ENCODE data around the gene CARD19.
A peak's percentile ranks its signal among the peaks of the same experiment; 100 is the strongest.

The CARD19 gene

GRCh38 chr9:93128715-93129224, 32.8 kb downstream of the CARD19 start:
- no peak overlapping the region for H3K4me3 ChIP-seq (ENCODE audit: low read depth, low read length)
- in situ Hi-C loops (cut with HindIII; ENCODE audit: low sequenced_read_pairs) = no loop called here
- DNase-seq (ENCODE audit: low read depth, low spot score) = no peak
- TF ChIP-seq CTCF (IDR thresholded peaks at IDR 0.05; ENCODE audit: low read depth, low read length) = no peak

DNA sequence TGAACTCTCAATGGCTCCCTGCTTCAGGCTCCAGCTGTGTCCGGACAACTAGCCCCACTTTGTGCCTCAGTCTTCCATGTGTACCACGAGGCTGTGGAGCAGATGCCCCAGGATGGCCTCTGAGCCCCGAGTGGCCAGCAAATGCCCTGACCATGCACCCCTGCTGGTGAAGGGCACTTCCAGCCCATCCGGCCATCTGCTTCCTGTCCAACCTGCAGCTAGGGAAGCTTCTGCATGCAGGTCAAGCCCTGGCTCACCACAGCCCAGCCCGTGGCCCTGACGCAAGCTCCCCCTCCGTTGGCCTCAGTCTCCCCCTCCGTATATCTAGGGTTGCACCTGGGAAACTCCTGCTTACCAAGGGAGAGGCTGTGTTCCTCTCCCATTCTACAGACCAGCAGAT, 33.3 kb downstream of the CARD19 start:
- H3K4me3 ChIP-seq (ENCODE audit: low read depth, low read length) = no peak overlapping the region
- in situ Hi-C loops (cut with HindIII; ENCODE audit: low sequenced_read_pairs) = no loop called here
- TF ChIP-seq CTCF (IDR thresholded peaks at IDR 0.05; ENCODE audit: low read depth, low read length) = no peak
- DNase-seq (ENCODE audit: low read depth, low spot score) = no peak

- no peak for TF ChIP-seq CTCF (IDR thresholded peaks at IDR 0.05; ENCODE audit: low read depth, low read length)
- no peak for DNase-seq (ENCODE audit: low read depth, low spot score)
- in situ Hi-C loops (cut with HindIII; ENCODE audit: low sequenced_read_pairs) = no loop called here
- H3K4me3 ChIP-seq (ENCODE audit: low read depth, low read length) = no peak overlapping the region
These were observed 33.9 kb downstream of the CARD19 start for GRCh38 chr9:93129691-93130500.

DNA sequence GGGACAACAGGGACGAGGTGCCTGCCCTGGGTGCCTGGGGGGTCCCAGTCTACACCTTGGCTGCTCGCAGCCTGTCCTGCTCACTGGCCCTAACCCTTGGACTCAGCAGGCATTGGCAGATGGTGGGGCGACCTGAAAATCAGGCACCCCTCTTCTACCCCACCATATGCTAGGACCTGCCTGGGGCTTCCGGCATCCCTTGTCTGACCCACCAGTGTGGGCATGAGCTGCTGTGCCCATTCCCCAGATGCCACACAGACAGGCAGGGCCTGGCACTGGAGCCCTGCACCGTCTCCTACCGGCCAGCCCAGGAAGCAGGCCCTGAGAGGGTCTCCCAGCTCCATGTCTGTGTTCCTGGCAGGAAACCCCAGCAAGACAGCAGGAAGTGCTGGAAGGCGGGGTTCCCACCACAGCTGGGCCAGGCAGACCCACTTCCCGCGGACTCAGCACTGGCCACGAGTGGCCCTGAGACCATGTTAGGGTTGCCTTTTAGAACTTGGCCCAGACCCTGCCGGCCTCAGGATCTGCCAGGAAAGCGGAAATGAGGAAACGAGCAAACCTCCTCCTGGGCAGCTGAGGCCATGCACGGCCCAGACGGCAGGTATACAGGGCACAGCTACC, 35.0 kb downstream of the CARD19 start:
- DNase-seq (ENCODE audit: low read depth, low spot score) = no peak
- H3K4me3 ChIP-seq (ENCODE audit: low read depth, low read length) = no peak overlapping the region
- no peak for TF ChIP-seq CTCF (IDR thresholded peaks at IDR 0.05; ENCODE audit: low read depth, low read length)
- in situ Hi-C loops (cut with HindIII; ENCODE audit: low sequenced_read_pairs) = no loop called here

GRCh38 chr9:93131599-93132286, 35.7 kb downstream of the CARD19 start:
- DNase-seq (ENCODE audit: low read depth, low spot score) = no peak
- TF ChIP-seq CTCF (IDR thresholded peaks at IDR 0.05; ENCODE audit: low read depth, low read length) = no peak
- in situ Hi-C loops (cut with HindIII; ENCODE audit: low sequenced_read_pairs) = no loop called here
- no peak overlapping the region for H3K4me3 ChIP-seq (ENCODE audit: low read depth, low read length)

DNA sequence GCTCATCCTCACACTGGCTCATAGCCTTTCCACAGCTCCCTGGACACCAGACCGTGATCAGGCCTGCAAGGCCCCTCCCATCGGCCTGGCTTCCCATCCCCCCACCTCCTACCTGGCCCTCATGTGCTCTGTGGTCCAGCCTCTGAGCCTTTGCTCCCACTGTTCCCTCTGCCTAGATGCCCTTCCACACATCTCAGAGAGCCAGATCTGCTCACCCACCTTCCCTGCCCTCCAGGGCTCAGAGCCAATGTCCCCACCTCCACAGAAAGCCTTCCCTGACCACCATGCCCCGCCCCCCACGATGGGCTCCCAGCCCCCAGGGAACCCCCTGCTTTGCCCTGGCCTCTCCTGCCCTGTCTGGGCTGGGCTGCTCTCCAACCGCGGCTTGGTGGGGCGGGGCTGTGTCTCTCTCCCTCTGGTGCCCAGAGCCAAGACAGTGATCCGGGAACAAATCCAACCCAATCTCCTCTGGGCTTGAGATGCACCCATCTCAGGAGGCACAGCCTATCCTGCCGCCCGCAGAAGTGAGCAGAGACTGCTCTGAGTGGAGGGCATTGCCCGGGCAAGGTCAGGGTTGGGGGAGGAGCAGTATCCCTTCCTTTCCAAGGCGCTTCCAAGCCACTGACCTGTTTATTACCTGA, 36.4 kb downstream of the CARD19 start:
- DNase-seq (ENCODE audit: low read depth, low spot score) = peak; percentile 35
- in situ Hi-C loops (cut with HindIII; ENCODE audit: low sequenced_read_pairs) = no loop called here
- H3K4me3 ChIP-seq (ENCODE audit: low read depth, low read length) = peak overlapping the region; percentile 69
- TF ChIP-seq CTCF (IDR thresholded peaks at IDR 0.05; ENCODE audit: low read depth, low read length) = no peak

Data from astrocyte of the spinal cord (primary cell).